NCI-H510A (cell line): Measurements from ENCODE around the gene BPTF.
"Not testable (repeated sequence)": the region's sequence is repeated elsewhere in the genome, so short reads cannot be mapped to it uniquely, and the experiment has no call there.

ENCODE experiments used
- DNase-seq: peaks from one replicate; lab custom pipeline; 2025; lab: John Stamatoyannopoulos, UW

Gene BPTF

DNA sequence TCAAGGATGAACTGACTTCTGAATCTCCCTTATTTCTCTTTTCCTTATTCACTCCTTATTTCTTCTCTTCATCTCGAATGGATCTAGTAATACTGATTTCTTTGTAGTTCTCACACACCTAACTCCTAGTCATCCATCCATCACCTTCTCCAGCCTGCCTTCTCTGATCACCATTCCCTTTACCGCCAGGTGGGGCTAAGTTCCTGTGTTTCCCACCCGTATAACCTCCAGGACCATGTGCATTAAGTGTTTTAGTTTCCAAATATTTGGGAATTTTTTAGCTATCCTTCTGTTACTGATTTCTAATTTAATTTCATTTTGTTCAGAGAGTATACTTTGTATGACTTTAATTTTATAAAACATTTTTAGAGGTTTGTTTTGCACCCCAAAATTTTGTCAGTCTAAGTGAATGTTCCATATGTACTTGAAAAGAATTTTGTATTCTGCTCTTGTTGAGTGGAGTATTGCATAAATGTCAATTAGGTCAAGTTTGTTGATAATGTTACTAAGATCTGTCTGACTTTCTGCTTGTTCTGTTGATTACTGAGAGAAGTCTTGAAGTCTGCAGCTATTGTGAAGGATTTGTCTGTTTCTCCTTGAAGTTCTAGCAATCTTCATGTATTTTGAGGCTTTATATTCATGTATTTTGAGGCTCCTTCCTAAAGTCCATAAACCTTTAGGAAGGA, 8.8 kb downstream of the BPTF start:
- no peak for DNase-seq

DNA sequence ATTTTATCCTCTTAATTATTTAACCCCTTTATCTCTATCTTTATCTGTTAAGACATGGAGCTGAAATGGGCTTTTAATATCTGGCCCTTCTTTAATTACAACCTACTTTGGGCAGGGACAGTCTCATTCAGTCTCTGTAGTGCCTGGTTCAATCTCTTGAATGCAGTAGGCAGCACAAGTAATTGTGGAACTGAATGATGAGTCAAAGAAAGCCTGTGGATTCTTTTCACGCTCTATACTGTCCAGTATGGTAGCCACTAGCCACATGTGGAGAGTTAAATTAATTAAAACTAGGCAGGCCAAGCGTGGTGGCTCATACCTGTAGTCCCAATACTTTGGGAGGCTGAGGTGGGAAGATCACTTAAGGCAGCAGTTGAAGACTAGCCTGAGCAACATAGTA, 9.3 kb downstream of the BPTF start:
- no peak for DNase-seq

DNA sequence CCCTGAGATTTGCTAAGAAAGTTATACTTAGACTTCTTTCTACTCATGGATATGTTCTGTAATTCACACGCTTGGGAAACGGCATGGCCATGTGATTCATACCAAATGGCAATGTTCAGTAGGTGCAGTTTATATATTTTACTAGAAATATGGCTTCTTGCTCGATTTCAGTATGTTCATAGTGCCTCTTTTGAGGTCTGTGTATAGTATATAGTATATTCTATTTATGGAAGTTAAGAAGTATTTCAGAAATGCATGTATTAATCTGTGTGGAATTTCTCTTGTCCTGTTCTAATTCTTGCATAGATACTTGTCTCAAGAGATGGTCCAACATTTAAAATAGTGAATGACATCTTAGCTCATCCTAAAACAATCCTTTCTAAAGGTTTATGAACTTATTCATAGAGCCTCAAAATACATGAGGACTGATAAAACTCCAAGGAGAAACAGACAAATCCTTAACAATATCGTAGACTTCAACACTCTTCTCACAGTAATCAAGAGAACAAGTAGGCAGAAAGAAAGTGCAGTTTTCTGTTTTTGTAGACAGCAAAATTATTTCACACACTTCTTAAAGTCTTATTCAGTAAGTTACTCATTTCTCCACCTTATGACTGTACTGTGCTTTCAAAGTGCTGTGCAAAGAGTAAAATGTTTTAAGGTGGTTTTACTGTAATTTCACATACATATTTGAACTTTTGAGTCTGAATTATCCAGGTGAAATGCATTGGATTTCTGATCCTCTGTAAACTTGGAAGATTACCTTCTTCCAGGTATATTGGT, 11.1 kb downstream of the BPTF start:
- DNase-seq = no peak

DNA sequence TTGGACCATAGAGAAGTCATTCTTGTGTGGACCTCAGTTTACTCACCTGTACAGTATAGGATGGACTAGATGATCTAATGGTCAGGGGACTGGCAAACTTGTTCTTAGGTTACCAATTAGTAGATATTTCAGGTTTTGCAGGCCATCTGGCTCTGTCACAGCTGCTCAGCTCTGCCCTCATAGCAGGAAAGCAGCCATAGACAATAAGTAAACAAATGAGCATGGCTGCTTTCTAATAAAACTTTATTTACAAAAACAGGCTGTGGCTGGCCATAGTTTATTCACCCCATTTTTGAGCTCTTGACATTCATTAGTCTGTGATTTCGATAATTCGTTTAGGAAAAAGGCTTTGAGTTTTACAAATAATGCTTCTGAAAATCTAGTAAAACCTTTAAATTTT, 12.7 kb downstream of the BPTF start:
- DNase-seq = no peak

DNA sequence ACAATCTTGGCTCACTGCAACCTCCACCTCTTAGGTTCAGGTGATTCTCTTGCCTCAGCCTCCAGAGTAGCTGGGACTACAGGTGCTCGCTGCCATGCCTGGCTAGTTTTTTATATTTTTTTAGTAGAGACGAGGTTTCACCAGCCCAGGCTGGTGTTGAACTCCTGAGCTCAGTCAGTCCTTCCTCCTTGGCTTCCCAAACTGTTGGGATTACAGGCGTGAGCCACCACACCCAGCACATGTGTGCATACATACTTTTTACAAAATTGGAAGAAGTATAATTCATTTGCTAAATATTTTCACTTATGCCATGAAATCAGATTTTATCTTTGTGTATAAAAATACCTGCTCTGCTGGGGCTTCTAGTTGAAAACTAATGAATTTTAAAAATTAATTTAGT, 13.2 kb downstream of the BPTF start:
- DNase-seq = no peak

DNA sequence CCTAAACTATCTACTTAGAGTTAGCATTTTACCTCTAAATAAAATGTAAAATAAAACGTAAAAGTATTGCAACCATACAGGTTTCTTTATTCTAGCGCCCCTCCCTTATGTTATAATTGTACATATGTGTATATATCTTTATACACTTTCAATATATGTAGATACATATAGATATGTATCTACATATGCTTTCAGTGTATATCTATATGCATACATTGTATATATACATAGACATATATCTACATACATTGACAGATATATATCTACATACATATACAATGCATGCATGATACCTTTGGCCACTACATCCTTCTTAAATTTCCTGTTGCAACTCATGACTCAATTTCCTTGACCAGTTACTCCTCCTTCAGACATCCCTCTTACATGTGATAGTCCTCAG, 16.7 kb downstream of the BPTF start:
- no peak for DNase-seq

DNA sequence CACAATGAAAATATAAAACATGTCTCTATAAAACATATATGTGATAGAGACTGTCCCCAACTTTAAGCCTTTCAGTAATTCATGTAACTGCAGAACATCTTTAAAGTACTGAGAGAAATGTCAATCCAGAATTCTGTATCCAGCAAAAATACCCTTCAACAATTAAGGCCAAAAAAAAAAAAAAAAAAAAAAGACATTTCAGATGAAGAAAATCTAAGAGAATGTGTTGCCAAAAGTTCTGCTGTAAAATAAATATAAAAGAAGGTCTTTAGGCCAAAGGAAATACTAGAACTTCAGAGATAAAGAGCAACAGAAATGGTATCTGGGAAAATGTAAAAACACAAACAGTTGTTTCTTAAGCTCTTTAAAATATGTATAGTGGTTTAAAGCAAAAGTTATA, 17.3 kb downstream of the BPTF start:
- DNase-seq = no peak

DNA sequence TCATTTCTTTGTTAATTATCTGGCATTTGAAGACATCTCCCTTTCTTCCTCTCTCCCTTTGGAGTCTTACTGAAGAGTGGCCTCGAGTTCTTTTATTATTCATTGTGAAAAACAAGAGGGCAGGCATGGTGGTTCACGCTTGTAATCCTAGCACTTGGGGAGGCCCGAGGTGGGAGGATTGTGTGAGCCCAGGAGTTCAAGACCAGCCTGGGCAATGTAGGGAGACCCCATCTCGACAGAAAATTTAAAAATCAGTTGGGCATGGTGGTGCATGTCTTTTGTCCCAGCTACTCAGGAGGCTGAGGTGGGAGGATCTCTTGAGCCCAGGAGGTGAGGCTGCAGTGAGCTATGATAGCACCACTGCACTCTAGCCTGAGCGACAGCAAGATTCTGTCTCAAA, 20.1 kb downstream of the BPTF start:
- DNase-seq = no peak

DNA sequence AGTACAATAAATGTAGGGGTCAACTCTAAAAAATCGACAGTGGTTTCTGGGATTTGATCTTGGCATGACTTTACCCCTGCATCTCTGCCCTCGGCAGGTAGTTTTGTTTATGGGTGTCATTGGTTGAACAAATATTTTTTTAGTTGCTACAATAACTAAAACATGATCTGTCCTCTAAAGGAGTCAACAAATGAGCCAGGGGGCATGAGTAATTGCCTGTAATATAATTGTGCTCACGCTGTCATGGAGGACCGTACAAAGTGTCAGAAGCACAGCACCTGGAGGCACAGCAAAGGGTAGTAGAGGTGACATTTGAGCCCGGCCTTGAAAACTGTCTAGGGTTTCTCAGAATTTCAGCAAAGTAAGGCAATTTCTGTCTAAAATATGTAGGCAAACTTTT, 22.9 kb downstream of the BPTF start:
- DNase-seq = not testable (repeated sequence)

DNA sequence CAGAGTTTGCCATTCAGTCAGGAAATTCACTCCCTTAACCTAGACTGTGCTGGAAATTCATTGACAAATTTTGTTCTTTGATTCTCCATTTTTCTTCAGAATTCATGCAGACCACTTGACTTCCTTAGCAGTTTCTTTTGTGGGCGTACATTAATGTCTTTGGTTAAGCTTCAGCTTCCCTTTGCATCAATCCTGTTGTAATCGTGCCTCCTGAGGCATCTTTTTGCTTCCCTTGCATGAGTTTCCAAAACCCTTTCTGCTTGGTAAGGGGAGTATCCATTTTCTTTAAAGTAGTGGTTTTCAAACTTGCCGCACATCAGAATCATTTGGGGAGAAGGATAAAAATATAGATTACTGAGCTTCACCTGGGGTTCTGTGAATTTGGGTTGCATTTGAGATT, 23.5 kb downstream of the BPTF start:
- not testable (repeated sequence) for DNase-seq

DNA sequence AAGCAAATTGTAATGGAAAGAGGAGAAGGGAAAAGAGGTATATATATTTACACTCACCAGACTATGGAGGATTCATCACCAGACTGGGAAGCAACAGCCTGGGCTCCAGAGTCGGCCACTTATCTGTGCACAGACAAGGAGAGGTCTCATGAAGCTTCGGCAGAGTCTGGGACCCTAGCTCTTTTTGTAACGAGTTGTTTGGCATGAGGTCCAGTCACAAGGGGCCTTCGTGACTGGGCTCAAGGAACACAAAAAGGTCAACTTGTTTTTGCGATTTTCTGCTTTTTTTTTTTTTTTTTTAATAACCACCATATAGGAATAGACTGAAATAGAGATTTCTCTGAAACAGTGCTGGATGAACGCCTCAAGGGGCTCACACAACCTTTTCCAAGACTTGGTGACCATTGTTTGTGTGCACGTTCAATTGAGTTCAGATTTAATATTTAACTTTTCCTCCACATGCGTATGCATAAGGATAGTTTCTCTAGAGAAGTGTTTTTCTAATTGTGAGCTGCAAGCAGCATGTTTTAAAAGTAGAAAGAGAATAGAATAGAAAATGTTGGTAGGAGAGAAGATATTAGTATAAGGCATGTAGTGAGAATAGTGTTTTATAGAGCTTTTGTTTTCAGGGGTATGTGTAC, 25.8 kb downstream of the BPTF start:
- no peak for DNase-seq

DNA sequence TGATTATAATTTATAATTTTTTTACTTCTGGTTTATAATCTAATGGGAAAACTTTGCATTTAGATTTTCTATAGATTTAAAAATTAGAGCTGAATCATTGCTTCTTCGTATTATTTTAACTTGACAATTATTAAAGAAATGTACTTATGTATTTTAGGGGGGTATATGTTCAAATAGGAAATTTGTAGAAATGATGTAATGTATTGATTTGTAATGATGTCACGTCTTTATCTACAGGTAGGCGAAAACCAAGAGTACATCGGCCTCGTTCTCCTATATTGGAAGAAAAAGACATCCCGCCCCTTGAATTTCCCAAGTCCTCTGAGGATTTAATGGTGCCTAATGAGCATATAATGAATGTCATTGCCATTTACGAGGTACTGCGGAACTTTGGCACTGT, 28.4 kb downstream of the BPTF start:
- no peak for DNase-seq

DNA sequence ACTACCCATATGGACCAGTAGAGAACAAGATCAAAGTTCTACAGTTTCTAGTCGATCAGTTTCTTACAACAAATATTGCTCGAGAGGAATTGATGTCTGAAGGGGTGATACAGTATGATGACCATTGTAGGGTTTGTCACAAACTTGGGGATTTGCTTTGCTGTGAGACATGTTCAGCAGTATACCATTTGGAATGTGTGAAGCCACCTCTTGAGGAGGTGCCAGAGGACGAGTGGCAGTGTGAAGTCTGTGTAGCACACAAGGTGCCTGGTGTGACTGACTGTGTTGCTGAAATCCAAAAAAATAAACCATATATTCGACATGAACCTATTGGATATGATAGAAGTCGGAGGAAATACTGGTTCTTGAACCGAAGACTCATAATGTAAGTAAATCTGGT, 29.1 kb downstream of the BPTF start:
- no peak for DNase-seq

DNA sequence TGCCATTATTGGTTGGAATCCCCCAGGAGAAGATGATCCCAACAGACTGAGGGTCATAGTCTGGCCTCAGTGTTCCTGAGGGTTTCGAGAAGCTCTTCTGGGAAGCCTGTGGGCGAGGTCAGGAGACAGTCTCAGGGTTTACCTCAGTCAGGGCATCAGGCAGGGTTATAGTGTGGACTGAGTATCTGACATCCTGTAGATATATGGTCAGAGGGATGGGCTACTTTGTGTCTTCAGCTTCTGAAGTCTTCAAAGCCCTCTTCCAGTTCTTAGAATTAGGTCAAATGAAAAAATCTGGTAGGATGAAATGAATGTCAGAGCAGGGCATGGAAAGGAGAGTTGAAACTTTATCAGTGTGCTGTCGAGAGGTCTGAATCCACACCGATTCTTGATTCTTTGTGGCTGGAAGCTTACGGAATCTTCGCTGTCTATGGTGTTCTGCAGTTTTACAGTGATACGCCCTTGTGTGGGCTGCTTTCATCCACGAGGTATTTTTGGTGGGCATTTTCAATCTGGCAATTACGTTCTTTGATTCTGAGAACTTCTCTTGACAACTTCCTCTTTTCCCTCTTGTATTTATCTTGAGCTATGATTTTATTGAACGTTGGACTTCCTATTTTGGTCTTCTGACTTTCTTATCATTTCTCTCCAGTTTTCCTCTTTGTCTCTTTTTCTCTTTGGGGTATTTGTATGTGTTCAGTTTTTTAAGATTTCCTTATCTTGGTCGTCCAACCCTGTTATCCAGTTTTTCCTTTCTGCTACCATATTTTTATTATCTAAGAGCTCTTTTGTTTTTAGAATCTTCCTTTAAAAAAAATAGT, 30.4 kb downstream of the BPTF start:
- no peak for DNase-seq

DNA sequence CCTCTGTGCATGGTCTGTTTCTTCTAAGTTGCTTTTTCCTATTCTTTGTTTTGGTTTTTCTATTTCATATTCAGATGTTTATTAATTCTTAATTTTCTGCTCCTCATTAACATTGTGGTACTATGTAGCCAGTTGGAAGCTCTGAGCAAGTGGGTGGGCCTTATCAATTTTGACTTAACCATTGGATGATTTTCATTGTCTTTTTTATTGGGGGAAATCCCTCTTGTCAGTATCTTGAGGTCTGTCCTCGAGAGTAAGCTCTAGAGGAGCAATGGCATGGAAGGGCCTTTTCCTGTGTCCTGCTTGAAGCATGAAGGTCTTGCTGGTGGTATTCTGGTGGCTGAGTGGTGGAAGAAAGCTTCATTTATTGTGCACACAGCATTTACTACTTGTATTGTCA, 31.1 kb downstream of the BPTF start:
- DNase-seq = not testable (repeated sequence)

DNA sequence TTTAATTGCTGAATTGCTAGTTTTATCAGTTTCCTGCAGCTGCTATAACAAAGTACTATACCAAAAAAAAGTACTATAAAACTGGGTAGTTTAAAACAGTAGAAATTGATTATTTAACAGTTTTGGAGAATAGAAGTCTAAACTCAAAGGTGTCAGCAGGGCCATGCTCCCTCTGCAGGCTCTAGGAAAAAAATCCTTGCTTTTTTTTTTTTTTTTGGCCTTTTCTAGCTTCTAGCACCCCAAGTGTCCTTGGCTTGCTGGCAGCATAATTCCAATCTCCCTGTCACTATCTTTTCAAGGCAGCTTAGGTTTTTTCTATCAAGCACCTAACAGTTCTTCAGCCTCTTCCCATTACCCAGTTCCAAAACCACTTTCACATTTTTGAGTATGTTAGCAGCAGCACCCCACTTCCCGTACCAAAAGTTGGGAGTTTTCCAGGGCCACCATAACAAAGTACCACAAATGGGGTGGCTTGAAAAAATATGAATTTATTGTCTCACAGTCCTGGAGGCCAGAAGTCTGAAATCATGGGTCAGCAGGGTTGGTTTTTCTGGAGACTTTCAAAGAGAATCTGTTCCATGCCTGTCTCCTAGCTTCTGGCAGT, 37.4 kb downstream of the BPTF start:
- no peak for DNase-seq

DNA sequence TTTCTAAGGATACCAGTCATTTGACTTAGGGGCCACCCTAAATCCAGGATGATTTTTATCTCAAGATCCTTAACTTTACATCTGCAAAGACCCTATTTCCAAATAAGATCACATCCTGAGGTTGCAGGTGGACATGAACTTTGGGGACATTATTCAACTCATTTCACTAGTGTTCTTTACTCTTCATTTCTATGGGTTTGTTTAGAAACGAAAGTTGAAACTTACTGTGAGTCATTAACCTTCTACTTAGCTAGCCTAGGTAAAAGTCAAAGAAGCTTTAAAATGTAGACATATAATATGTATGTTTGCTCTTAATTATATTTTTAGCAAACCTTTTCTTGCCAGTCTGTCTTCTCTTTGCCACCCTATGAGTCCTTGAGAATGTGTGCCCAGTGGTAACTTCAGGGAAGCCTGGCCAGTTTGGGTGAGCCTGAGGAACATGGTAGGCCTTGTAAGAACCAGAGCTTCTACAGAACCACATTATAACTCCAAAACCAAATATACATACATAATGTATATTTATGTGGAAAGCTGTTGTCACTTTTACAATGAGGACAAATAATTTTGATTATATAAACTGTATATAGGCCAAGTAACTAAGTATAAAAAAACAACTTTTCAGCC, 38.4 kb downstream of the BPTF start:
- DNase-seq = no peak

DNA sequence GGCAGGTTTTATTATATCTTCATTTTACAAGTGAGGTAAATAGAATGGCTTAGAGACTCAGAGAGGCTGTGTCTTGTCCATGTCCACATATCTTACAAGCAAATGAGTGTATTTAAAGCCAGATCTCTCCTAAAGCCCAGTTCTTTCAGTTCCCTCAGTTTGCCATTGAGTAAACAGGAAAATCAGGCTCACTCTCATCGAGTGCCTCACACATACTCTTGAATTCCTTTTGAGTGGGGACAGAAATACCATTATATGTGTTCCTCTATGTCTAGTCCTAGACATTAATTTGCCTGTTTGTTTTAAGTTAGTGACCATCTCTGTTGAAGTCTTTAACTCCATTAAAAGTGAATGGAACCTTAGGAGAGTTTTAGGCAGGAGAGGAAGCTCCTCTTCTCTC, 40.1 kb downstream of the BPTF start:
- no peak for DNase-seq

DNA sequence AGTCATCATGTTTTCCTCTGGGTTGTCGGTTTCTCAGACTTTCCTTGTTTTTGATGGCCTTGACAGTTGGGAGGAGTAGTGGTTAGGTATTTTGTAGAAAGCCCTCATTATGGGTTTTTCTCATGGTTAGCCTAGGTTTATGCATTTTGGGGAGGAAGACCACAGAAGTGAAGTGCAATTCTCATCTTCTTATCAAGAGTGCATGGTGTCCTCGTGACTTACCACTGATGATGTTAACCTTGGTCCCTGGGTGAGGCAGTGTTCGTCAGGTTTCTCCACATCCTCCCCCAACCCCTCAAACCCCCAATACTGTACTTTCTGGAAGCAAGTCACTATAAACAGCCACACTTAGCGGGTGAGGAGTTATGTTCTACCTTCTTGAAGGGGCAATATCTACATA, 42.3 kb downstream of the BPTF start:
- no peak for DNase-seq

DNA sequence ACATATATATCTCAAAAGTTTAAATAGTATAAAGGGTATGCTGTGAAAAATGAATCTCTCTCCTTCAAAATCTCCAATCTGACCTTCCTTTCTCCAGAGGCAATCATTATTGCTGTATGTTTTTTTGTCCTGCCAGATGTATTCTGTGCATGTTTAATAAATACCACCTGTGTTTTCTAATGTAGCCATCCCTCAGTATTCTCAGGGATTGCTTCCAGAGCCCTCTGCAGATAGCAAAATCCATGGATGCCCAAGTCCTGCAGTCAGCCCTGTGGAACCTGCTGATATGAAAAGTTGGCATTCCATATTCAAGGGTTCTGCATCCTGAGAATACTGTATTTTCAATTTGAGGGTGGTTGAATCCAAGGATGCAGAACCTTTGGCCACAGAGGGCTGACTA, 42.9 kb downstream of the BPTF start:
- DNase-seq = no peak

DNA sequence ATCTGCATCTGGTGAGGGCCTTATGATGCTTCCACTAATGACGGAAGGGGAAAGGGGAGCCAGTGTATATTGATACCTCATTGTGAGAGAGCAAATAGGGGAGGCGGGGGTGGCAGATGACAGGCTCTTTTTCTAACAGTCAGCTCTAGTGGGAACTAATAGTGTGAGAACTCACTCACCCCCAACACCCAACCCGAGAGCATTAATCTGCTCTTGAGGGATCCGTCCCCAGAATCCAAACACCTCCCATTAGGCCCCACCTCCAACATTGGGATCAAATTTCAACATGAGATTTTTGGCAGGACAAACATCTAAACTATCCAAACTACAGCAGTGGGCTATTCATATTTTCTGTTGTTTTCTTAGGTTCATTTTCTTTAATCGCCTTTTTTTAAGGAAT, 54.4 kb downstream of the BPTF start:
- no peak for DNase-seq

DNA sequence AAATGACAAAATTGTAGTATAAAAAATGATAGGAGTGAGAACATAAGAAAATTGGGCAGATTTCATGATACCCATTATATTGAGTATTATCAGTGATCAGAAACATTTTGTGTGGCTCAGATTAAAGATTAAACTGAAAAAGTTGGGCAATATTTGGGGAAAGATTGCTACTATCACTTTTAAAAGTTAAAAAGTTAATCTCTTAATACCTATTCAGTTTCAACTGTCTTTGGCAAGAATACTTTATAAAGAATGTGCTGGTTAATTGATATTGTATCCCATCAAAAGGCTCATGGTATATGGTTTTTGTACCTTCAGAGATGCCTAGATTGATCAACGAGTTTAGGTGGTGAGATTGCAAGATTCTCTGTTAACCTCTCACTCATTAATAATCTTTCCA, 55.8 kb downstream of the BPTF start:
- DNase-seq = no peak
